Liver (tissue), 3 donors: Measurements from ENCODE around the gene VWA3A.

Source experiments
- ATF3 ChIP-seq: IDR thresholded peaks from 2 replicates; pipeline ENCODE4 v1.6.1; 2016; ENCODE audit warnings: antibody characterized with exemption
- CTCF ChIP-seq: fragments of 150-350 bp; IDR thresholded peaks from 2 replicates; pipeline ENCODE4 v1.5.1; 2017; ENCODE audit warnings: improper control_type of control experiment, low read depth, low read length; ENCODE audit not compliant: missing input control
- GABPA ChIP-seq, 2 donors: IDR thresholded peaks in 1 of 2; conservative IDR thresholded peaks in 1 of 2; 2 replicates each; pipeline ENCODE4 v1.6.1; 2016; ENCODE audit warnings: antibody characterized with exemption in 2 of 2, mild to moderate bottlenecking in 1 of 2, moderate library complexity in 1 of 2
- HNF4A ChIP-seq, 2 donors: conservative IDR thresholded peaks; 2 replicates each; pipeline ENCODE4 v1.6.1; 2016; ENCODE audit warnings: antibody characterized with exemption in 2 of 2, mild to moderate bottlenecking in 2 of 2
- HNF4G ChIP-seq: IDR thresholded peaks from 2 replicates; pipeline ENCODE4 v1.6.1; 2016; ENCODE audit warnings: antibody characterized with exemption
- MAX ChIP-seq: IDR thresholded peaks from 2 replicates; pipeline ENCODE4 v1.6.1; 2016; ENCODE audit warnings: antibody characterized with exemption
- REST ChIP-seq: IDR thresholded peaks from 2 replicates; pipeline ENCODE4 v1.6.1; 2016; ENCODE audit warnings: antibody characterized with exemption, mild to moderate bottlenecking
- donor health status: healthy.
- donor health status: healthy.

- TF ChIP-seq ATF3 (no peak), CTCF (no peak), REST (no peak), GABPA (IDR thresholded peaks at IDR 0.05 in 1 of 2, conservative IDR thresholded peaks at IDR 0.05 in 1 of 2) (no peak), MAX (no peak), HNF4A (conservative IDR thresholded peaks at IDR 0.05) (no peak), HNF4G (no peak)
Observed at GRCh38 chr16:22139008-22139407, 46.7 kb downstream of the VWA3A start.
